ENCODE results near the gene NSUN4.

Gene NSUN4

DNA sequence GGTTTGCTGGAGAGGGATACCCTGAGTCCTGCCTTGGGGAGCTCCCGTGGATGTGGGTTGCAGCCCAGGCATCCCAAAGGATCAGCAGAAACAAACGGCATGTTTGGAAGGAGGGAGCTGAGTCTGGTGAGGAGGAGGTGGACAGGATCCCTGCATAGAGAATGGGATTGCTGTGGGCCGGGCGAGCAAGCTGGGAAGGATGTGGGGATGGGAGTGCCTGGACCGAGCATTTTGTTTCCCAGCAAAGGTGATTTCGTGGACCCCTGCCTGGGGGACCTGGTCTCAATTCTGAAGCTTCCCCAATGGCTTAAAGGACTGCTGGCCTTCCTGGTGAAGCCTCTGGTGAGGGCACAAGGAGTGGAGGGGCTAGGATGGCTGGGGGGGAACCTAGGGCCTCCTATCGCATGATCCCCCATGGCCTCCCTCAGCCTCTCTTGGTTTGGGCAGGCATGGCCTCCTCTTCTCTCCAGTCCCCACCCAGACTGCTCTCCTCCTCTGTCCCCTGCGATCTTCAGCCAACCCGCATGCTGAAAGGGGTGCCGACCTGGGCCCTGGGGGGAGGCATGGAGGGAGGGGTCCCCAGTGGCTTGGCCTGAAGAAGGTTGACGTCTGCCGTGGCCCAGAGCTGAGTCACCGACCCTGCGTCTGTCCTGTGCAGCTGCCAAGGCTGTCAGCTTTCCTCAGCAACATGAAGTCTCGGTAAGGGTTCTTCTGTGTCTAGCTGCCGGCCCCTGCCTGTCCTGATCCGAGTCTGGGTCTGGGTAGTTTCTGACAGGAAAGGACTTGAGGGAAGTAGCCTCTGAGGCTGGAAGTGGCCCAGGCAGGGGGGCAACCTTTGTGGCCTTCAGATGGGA is 69.8 kb downstream of the NSUN4 start:
- TF ChIP-seq SIN3A (IDR thresholded peaks at IDR 0.05; ENCODE audit: borderline replicate concordance, insufficient read depth, low read length) (no peak), POLR2AphosphoS5 (IDR thresholded peaks at IDR 0.05; ENCODE audit: low read depth, low read length) (no peak), FOXP2 (optimal IDR thresholded peaks at IDR 0.05; ENCODE audit: borderline replicate concordance, extremely low read depth, extremely low read length, insufficient read depth) (no peak), TAF1 (IDR thresholded peaks at IDR 0.05; ENCODE audit: borderline replicate concordance, insufficient read depth, low read length) (no peak)
- TF ChIP-seq, protein P1, sequence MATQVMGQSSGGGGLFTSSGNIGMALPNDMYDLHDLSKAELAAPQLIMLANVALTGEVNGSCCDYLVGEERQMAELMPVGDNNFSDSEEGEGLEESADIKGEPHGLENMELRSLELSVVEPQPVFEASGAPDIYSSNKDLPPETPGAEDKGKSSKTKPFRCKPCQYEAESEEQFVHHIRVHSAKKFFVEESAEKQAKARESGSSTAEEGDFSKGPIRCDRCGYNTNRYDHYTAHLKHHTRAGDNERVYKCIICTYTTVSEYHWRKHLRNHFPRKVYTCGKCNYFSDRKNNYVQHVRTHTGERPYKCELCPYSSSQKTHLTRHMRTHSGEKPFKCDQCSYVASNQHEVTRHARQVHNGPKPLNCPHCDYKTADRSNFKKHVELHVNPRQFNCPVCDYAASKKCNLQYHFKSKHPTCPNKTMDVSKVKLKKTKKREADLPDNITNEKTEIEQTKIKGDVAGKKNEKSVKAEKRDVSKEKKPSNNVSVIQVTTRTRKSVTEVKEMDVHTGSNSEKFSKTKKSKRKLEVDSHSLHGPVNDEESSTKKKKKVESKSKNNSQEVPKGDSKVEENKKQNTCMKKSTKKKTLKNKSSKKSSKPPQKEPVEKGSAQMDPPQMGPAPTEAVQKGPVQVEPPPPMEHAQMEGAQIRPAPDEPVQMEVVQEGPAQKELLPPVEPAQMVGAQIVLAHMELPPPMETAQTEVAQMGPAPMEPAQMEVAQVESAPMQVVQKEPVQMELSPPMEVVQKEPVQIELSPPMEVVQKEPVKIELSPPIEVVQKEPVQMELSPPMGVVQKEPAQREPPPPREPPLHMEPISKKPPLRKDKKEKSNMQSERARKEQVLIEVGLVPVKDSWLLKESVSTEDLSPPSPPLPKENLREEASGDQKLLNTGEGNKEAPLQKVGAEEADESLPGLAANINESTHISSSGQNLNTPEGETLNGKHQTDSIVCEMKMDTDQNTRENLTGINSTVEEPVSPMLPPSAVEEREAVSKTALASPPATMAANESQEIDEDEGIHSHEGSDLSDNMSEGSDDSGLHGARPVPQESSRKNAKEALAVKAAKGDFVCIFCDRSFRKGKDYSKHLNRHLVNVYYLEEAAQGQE (IDR thresholded peaks at IDR 0.05; ENCODE audit: insufficient read depth in 1 of 2, low read depth in 2 of 2, low read length in 2 of 2), result no peak

DNA sequence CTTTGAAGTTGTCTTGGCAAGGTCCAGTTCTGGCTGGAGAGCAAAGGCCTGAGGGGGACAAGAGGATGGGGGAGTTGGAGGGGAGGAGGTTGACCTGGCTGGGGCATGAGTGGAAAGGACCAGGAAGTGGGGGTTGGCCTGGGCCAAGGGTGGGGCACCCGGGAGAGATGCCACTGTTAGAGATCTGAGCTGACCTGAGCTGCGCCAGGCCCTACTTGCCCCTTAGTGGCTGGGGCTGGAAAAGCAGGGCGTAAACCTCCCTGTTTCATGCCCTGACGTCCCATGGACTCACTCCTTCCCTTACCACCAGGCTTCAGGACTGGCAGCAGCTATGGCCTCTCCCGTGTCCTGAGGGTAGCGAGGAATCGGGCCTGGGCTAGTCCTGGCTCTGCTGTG is 70.4 kb downstream of the NSUN4 start:
- TF ChIP-seq, protein P1 (IDR thresholded peaks at IDR 0.05; ENCODE audit: insufficient read depth in 1 of 2, low read depth in 2 of 2, low read length in 2 of 2), result no peak
- TF ChIP-seq FOXP2 (optimal IDR thresholded peaks at IDR 0.05; ENCODE audit: borderline replicate concordance, extremely low read depth, extremely low read length, insufficient read depth) (no peak), POLR2AphosphoS5 (IDR thresholded peaks at IDR 0.05; ENCODE audit: low read depth, low read length) (no peak), SIN3A (IDR thresholded peaks at IDR 0.05; ENCODE audit: borderline replicate concordance, insufficient read depth, low read length) (no peak), TAF1 (IDR thresholded peaks at IDR 0.05; ENCODE audit: borderline replicate concordance, insufficient read depth, low read length) (no peak)
